Measurements from ENCODE around the gene MAGI2.

The MAGI2 gene

DNA sequence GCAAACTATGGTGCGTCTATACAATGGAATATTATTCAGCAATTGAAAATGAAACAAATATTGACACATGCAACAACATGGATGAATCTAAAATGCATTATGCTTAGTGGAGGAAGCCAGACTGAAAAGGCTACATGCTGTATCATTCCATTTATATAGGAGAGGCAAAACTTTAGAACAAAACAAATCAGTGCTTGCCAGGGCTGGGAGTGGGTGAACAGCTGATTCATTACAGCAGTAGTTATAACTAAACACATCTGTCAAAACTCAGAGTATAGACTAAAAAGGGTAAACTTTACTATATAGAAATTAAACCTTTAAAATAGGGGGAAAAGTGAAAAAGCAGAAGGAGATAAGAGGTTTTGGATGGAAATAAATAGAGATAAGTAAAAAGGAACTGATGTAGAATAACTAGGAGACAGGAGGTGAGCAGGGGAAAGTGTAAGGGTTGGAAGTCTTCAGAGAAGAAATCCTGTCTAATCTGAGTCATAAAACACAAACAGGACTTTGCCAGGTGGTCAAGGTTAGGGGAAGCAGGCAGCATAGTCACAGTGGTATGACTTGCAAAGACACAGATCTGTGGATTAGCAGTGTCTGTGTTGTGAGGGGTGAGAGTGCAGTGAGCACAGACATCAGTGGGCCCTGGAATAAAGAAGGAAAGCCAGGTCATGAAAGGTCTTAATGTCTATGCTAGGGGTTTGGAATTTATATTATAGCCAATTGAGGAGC lies 1305.1 kb downstream of the MAGI2 start:
- DNase-seq (ENCODE audit: low read depth in 2 of 2) = no peak

DNA sequence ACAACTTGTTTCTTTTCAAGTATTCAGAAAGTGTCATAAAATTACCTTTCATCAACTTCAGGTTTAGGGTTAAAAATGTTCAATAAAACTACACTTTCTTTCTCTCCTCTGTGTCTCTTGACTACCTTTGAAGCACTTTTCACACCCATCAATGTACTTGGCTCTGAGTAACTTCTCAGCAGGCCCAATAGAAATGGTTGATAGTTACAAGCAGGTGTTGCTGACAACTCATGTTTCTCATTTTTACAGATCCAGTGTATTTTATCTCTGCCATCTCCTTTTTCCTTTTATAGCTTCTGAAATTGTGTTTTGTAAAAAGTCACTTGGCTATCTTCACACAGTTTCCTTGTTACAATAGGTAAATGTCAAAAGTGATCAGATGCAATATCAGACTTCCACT lies 1306.9 kb downstream of the MAGI2 start:
- no peak for DNase-seq (ENCODE audit: low read depth in 2 of 2)

DNA sequence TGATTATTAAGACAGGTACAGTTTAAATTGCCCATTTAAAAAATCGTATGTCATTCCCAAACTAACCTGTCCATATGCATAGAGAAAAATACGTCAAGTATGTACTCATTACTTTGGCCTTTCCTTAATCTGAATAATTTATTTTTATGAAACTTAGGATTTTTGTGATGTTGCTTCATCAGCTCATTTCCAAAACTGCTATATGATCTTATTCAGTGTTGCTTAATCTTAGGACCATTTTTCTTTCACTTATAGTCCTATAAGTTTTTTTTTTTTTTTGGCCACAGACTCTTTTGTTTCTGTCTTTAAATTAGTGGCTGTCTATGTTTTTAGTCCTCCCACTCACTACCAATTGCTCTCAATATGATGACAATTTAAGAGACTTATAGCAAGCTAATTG lies 1309.8 kb downstream of the MAGI2 start:
- DNase-seq (ENCODE audit: low read depth in 2 of 2) = no peak

DNA sequence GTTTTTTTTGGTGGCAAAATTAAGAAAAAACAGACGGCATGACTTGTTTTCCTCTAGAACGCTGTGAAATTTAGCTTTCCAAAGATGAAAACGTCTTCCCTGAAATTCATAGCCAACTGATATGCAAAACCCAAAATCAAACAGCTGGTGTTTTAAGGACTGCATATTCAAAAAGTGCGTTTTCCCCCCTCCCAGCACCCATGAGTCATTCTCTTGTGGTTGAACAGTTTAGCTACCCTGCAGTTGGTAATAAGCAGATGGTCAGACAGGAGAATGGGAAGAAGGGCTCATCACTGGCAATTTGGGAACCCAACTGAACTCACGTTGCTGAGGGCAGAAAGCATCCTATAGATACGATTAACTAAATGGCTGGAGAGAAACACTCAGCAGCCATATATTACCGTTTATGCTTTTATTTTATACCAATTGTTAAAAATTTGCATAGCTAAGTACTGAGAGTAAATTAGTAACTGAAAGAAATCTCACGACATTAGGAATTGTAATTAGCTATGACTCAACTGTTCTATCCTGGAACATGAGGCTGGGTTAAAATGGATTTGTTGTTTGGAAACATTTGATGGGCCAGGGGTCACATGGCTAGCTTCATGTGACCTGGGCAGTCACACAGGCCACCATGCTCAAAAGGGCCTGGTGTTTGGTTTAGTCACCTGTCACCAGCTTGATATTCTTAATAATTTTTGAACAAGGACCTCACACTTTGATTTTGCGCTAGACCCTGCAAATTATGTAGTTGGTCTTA lies 1311.8 kb downstream of the MAGI2 start:
- DNase-seq (ENCODE audit: low read depth in 2 of 2) = no peak

DNA sequence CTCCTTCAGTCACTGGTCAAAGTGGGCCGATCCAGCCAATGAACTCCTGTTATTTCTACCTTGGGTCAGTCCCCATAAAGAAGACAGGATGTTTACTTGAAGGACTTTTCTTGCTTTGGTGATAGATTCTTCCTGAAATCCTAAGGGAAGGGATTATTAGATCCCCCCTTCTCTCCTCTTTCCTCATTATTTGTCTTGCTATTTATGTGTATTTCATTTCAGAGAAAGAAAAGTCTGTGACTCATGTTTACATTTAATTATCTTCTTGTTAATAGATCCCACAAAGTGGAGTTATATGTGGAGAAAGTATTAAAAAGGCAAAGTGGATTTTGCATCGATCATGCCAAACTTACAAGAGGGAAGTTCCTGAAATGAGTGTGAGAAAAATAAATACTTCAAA lies 1313.4 kb downstream of the MAGI2 start:
- DNase-seq (ENCODE audit: low read depth in 2 of 2) = no peak

DNA sequence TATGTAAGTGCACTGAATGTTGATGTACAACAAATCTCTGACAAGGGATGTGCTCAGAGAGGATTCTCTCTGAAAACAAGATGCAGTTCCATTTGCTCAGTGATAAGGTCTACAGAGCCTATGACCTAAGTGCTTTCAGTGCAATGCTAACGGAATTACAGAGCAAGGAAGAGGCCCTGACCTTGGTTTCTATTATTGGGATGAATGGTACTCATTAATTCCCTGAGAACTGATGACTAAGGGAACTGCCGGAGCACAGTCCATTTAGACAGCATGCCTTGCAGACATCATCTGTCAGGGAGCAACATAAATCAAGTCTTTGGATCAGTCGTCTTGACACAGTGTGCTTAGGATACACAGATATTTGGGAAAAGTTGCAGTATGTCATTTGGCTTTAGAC lies 1314.1 kb downstream of the MAGI2 start:
- DNase-seq (ENCODE audit: low read depth in 2 of 2) = no peak

DNA sequence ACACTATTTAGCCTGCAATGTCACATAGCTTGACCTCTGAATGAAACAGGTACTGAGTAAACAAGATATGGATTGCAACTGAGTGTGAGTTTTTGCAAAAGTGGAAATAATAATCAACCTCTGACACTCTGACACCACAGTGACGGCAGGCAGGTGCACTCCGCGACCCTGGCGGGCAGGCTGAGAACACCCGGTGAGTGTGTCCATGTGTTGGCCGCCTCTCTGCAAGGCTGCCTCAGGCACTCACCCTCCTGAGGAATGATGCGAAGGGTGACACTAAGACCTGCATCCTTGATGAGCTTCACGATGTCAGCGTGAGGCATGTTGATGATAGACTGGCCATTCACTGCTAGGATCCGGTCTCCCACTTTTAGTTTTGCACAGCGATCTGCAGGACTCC lies 1318.7 kb downstream of the MAGI2 start:
- no peak for DNase-seq (ENCODE audit: low read depth in 2 of 2)

DNA sequence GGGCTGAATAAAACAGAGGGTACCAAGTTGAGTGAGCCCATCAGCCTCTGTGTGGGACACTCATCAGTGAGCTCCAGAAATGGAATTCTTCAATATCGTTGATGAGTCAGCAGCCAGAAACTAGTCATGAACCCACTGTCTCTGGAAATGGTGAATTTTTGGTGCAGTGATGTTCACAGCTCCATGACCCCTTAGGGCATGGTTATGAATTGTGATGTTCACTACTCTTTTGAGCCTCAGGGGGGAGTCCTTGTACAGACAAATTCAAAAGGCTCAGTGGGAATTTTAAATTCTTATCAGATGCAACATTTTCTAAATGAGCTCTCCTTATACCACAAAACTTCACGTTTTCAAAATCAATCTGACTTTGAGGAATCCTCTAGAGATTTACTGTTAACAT lies 1319.2 kb downstream of the MAGI2 start:
- no peak for DNase-seq (ENCODE audit: low read depth in 2 of 2)

DNA sequence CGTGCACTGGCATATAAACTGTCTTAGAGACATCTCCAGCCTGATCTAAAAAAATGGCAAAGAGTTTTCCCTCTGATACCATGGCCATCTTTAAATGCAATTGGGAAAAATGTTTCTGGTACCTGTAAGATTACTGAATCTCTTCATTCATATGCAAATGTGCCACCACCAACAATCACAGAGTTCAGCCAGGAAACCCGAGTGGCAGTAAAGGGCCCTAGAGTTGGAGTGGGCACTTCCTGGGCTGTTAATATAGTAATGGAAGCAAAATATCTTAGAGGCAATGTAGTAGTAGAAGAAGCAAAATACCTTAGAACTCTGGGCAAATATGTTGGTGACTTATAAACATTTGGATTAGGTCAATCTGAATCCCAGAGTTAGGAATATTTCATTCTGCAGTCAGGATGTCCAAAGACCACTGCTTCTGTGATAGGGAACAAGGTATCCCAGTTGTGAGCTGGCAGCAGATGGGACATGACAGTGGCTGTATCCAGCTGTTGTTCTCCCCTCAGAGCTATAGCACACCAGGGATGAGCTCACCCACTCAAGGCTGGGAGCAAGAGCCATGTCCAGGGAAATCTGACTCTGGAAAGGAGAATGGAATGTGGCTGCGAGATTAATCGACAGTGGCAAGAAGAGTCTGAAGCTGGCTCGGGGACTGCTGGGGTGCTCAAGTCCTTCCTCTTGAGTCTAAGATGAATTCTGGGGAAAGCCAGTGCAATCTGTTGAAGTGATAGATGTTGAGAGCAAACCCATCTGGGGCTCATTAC lies 1322.8 kb downstream of the MAGI2 start:
- no peak for DNase-seq (ENCODE audit: low read depth in 2 of 2)

DNA sequence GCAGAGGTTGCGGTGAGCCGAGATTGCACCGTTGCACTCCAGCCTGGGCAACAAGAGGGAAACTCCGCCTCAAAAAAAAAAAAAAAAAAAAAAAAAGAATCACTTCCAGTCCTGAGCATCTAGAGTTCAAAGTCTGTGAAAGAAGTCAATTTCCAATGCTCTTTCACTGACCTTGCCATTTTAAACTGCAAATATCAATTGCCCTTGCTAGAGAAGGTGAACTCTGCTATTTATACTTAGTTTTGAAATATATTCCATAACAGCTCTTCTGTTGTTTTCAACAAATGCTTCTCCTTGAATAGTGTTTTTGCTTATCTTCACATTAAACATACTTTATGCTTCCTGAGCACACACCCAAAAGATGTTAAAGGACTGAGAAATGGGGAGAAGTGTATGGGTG lies 1323.6 kb downstream of the MAGI2 start:
- no peak for DNase-seq (ENCODE audit: low read depth in 2 of 2)

DNA sequence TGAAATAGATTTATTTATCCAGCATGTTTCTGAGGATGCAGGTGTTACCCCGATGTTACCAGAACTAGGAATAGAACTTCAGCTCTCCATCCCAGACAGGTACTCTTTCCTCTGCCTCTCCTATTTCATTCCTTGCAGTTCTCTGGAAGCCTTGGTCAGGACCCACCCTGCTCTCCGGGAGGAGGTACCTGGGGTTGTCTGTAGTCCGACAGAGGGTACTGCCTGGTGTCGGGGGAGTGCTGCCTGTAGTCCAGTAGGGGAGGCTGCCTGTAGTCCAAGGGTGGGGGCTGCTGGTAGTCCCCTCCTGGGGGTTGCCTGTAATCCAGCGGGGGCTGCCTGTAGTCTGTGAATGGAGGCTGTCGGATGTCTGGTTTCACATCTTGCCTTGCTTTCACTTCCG lies 1326.5 kb downstream of the MAGI2 start:
- DNase-seq (ENCODE audit: low read depth in 2 of 2) = no peak

DNA sequence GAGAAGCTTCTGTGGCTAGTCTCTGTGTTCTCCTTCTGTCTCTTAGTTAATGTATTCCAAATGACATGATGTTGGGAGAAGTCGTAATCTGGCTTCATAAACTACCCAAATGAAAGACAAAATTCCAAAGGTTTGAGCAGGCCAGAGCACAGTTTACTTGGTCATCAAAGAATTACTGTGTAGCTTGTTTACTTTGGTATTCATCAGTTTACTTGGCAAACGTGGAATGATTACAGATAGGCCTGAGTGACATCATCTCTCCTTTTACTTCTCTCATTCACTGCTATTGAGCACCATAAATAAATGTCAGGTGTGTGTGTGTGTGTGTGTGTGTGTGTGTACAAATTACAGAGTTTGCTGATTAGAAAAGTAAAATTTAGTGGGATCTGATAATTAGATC lies 1327.6 kb downstream of the MAGI2 start:
- no peak for DNase-seq (ENCODE audit: low read depth in 2 of 2)

DNA sequence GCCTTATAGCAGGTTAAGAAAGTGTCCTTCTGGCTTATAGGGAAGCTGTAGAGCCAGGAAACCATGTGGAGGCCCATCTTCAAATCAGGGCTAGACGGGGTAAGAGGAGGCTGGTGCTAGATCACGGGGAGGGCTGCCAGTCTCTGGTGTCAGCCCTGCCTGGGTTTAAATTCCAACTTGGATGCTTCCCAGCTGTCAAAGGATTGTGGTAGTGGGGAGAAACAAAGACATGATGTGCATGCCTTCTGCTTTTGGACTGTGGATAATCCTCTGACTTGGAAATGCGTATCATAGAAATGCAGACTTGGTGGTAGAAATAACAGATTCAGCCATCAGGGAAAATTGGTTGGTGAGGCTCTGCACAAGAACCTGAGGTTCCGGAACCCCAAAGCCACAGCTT lies 1329.3 kb downstream of the MAGI2 start:
- no peak for DNase-seq (ENCODE audit: low read depth in 2 of 2)

DNA sequence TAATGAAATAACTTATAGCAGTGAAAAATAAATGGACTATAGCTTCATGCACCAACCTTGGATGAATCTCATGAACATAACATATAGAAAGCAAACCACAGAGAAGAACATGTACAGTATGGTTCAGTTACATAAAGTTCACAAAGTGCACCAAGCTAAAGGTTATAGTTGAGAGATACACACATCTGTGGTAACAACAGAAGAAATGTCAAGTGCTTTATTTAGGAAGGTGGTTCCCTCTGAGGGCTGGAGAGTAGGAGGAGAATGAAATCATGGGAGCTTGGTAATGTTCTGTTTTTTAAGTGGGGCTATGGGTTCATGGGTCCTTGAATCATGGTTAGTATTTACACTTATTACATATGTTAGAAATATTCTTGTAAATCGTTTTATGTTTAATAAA lies 1331.6 kb downstream of the MAGI2 start:
- DNase-seq (ENCODE audit: low read depth in 2 of 2) = no peak

DNA sequence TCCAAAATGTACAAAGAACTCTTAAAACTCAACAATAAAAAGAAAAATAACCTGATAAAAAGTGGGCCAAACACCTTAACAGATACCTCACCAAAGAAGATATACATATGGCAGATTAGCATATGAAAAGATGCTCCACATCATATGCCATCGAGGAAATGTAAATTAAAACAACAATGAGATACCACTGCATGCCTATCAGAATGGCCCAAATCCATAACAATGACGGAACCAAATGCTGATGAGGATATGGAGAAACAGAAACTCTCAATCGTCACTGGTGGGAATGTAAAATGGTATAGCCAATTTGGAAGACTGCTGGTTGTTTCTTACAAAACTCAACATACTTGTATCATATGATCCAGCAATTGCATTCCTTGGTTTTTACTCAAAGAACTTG lies 1335.0 kb downstream of the MAGI2 start:
- no peak for DNase-seq (ENCODE audit: low read depth in 2 of 2)

DNA sequence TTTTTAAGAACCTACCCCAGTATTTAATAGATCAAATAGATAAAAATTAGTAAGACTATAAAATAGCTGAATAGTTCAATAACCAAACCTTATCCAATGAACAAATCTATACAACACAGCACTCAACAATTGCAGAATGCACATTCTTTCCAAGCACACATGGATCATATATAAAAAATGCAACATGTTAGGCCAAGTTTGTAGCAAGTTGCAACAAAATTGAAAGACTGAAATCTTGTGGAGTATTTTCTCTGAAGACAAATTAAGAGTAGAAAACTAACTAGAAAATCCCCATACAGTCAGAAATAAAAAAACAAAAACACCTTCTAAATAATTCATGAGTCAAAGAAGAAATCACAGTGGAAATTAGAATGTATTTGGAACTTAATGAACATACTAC lies 1337.6 kb downstream of the MAGI2 start:
- DNase-seq (ENCODE audit: low read depth in 2 of 2) = no peak

DNA sequence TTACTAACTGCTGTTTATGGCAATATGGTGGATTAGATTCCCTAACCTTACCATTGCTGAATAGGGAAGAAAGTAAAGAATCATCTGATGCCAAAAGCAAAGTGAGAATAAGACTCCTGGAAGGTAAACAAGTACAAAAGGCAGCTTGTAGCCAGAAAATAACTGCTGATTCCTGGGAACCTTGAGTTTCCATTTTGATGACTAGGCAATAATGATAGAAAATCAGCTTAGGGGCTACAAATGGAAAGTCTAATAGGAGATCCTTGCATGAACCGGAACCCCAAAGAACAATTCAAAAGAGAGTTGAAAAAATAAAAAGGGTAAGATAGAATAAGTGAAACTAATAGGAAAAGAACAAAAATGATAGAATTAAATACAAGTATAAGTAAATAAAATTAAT lies 1338.5 kb downstream of the MAGI2 start:
- DNase-seq (ENCODE audit: low read depth in 2 of 2) = no peak

DNA sequence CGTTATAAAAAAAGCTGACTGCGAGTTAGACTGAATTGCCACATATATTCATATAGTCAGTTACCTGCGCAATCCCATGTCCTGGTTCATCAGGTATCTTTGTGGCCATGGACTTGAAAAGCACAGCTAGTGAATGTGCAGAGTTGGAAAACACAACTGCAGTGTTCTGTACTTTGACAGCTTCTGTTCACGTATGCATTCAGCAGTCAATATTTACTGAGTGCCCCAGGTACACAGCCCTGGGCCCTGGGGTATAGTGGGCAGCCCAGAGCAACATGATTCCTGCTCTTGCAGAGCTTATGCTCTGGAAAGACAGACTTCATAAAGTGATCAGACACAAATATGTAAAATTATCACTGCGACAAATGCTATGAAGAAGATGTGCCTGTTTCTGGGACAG lies 1341.0 kb downstream of the MAGI2 start:
- DNase-seq (ENCODE audit: low read depth in 2 of 2) = no peak

DNA sequence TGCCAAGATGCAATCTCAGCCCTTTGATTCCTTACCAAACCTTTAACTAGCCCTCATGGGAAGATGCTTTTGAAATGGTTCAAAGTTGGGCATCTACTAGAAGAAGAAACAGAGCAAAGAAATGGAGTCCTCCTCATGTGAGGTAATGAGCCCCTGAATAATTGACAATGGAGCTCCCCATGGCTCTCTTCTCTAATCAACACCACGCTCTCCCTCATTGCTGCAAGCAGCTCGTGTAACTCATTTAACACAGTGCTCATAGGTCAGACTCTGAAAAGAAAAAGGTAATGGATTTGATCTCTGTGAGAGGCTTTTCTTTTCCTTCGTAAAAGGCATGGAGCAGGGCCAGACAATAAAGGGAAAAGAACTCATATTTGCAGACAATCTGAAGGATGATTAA lies 1342.1 kb downstream of the MAGI2 start:
- no peak for DNase-seq (ENCODE audit: low read depth in 2 of 2)

DNA sequence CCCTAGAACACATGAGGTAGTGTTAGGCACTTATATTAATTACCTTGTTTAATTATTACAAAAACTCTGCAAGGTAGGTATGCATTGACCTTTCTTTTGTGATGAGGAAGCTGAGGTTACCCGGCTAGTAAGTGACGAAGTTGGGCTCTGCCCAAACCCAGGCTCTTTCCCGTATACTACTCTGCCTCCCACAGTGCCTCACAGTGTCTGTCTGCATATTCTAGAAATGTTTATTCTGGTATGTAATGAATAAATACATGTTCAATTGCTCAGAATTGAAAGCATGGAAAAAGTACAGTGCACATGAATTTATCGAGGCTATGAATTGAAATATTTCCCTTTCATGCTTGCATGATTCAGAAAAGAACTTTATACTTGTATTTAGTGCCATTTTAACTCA lies 1350.0 kb downstream of the MAGI2 start:
- DNase-seq (ENCODE audit: low read depth in 2 of 2) = no peak

DNA sequence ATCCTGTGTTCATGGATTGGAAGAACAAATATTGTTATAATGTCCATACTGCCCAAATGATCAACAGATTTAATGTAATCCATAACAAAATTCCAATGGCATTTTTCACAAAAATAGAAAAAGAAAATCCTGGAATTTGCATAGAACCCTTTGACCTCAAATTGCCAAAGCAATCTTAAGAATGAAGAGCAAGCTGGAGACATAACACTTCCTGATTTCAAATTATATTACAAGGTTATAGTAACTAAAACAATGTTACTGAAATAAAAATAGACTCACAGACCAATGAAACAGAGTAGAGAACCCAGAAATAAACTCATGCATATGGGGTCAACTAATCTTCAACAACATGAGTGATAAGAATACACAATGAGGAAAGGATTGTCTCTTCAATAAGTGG lies 1352.4 kb downstream of the MAGI2 start:
- no peak for DNase-seq (ENCODE audit: low read depth in 2 of 2)

DNA sequence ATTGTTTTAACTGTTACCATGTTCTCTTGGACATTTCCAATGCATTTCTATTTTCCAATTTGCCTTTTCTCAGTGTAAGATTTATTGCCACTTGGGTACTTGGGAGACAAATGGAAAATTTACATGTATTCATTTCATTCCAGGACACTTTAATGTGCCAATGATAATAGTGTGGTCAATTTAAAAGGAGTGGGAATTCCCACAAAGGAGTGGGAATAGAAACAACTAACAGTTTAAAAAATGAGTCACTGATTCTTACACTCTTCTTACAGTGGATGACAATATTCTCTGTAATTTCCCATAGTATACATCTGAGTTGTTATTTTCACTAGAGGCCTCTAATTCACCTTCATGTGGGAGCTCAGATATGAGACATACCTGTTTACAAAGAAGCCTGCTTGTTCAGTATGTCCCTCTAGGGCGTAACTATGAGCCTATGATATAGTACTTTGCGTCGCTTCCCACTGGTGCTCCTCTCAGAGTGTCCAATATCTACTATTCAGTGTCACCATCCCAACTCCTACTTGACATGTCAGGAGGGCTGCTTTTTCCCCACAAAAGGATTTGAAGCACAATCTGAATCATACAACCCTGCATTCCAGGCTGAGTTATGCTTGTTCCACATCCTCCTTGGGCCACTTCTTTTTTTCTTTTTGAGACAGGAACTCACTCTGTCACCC lies 1353.6 kb downstream of the MAGI2 start:
- no peak for DNase-seq (ENCODE audit: low read depth in 2 of 2)

All from activated CD8-positive, alpha-beta memory T cell treated with anti-CD3 and anti-CD28 coated beads for 4 hours (primary cell).